ENCODE measurements around the gene COX6A2.

GRCh38 chr16:31388535-31388934, 39.6 kb downstream of the COX6A2 start:
- TF ChIP-seq EP300 (IDR thresholded peaks at IDR 0.05) (no peak), CTCF (IDR thresholded peaks at IDR 0.05) (no peak)

All from suprapubic skin (tissue), 3 donors.